ENCODE measurements around the gene OMP.

The OMP gene

DNA sequence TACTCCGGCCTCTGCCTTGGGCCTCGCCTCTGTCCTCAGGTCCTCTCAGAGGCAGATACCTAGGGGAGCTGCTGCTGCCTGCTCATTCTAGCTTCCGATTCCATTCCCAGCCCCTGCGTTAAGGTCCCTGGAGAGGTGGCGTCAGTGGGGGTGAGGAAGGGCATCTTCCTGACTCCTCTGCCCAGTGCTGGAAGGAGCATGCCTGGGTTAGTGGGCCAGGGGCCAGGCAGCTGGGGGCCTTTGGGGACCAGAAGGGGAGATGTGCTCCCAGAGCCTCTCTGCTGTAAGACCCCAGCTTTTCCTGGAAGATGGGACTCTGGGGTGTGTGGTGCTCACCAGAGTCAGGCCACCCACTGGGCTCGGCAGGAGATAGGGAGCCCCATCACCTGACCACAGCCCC lies 21.8 kb downstream of the OMP start:
- TF ChIP-seq, protein P1, sequence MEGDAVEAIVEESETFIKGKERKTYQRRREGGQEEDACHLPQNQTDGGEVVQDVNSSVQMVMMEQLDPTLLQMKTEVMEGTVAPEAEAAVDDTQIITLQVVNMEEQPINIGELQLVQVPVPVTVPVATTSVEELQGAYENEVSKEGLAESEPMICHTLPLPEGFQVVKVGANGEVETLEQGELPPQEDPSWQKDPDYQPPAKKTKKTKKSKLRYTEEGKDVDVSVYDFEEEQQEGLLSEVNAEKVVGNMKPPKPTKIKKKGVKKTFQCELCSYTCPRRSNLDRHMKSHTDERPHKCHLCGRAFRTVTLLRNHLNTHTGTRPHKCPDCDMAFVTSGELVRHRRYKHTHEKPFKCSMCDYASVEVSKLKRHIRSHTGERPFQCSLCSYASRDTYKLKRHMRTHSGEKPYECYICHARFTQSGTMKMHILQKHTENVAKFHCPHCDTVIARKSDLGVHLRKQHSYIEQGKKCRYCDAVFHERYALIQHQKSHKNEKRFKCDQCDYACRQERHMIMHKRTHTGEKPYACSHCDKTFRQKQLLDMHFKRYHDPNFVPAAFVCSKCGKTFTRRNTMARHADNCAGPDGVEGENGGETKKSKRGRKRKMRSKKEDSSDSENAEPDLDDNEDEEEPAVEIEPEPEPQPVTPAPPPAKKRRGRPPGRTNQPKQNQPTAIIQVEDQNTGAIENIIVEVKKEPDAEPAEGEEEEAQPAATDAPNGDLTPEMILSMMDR (IDR thresholded peaks at IDR 0.05; ENCODE audit: insufficient read depth, missing control alignments): no peak
- no peak for DNase-seq (ENCODE audit: insufficient read length, low spot score)

GRCh38 chr11:77125191-77125590 lies 22.6 kb downstream of the OMP start:
- TF ChIP-seq, protein P1 (IDR thresholded peaks at IDR 0.05; ENCODE audit: insufficient read depth, missing control alignments): no peak
- no peak for FAIRE-seq

More for the DNA sequence above, 21.8 kb downstream of the OMP start:
- FAIRE-seq: no peak

DNA sequence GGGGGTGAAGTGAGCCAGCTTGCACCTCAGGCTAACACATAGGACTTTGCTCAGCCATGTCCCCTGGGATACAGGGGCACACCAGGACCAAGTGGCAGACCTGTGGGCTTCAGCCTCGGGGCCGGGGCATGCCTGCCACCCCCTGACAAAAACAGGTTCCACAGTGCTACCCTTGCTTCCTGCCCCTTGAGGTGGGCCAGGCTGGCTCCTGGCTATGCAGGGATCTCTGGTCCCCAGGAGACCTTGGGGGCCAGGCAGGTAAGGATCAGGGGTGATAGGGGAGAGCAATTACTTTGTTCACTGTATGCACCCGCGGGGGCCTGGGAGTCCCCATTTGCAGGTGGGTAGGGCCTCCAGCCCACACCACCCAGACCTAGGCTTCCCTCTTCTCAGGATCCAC lies 23.1 kb downstream of the OMP start:
- DNase-seq (ENCODE audit: insufficient read length, low spot score) (no peak), FAIRE-seq (no peak)
- TF ChIP-seq, protein P1 (IDR thresholded peaks at IDR 0.05; ENCODE audit: insufficient read depth, missing control alignments): no peak

More at GRCh38 chr11:77125191-77125590, 22.6 kb downstream of the OMP start:
- DNase-seq (ENCODE audit: insufficient read length, low spot score): no peak

DNA sequence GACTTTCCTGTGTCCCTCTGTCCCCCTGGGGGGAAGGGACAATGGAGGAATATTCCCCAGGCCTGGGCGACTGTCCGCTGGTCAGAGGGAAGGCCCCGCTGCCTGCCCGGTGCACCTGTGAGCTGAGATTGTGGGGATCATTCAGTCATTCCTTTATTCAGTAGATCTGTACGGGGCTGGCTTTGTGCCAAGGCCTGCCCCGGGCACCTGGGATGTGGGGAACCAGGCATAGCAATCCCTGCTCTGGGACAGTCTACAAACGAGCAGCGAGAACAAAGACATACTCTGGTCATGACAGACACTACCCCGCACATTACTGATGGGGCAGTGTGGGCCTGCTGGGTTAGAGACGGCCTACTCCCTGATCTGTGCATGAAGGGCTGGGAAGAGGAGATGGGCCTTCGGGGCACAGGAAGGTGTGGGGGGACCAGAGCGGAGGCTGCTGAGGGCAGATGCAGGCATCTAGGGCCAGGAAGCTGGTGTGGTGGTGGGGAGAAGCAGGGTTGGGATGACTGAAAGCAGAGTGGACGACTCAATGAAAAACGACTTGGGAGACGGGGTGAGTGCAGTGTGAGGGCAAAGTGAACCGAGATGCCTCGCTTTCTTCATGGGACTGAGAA lies 23.6 kb downstream of the OMP start:
- TF ChIP-seq, protein P1 (IDR thresholded peaks at IDR 0.05; ENCODE audit: insufficient read depth, missing control alignments): no peak
- FAIRE-seq (no peak), DNase-seq (ENCODE audit: insufficient read length, low spot score) (no peak)

GRCh38 chr11:77126861-77127234 lies 24.2 kb downstream of the OMP start:
- TF ChIP-seq, protein P1 (IDR thresholded peaks at IDR 0.05; ENCODE audit: insufficient read depth, missing control alignments): no peak
- DNase-seq (ENCODE audit: insufficient read length, low spot score) (no peak), FAIRE-seq (no peak)

DNA sequence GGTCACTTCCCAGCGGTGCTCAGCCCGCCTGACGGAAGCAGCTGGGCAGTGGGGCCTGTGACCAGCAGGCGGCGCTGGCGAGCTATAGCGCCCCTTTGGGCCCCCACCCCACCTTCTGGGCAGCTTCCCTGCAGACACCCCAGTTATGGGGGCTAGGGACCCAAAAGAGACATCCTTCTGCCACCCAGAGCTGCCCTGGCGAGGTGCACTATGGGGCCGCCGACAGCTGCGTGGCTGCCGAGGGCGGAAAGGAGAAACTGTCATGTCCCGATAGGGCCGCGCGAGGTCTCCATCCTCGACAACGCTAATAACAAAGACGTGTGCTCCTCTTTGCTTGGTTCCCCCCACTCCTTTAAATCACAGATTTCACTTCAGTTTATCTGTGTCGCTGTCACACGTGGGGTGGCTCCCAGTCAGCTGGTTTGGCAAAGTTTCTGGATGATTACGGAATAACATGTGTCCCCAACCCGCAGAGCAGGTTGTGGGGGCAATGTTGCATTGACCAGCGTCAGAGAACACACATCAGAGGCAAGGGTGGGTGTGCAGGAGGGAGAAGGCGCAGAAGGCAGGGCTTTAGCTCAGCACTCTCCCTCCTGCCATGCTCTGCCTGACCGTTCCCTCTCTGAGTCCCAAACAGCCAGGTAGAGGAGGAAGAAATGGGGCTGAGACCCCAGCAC lies 24.7 kb downstream of the OMP start:
- FAIRE-seq (no peak), DNase-seq (ENCODE audit: insufficient read length, low spot score) (peak; percentile 85)
- TF ChIP-seq, protein P1 (IDR thresholded peaks at IDR 0.05; ENCODE audit: insufficient read depth, missing control alignments): peak; percentile 75

All from D721Med (cell line).